Panc1 (cell line): Measurements from ENCODE around the gene KCNK10.

Experiments
- POLR2AphosphoS5 ChIP-seq: IDR thresholded peaks from 2 replicates; pipeline ENCODE4 v1.6.1; 2012; ENCODE audit warnings: mild to moderate bottlenecking, low read depth, low read length, moderate library complexity
- TF ChIP-seq, protein P1 (sequence below): fragments of 450-650 bp; IDR thresholded peaks from 2 replicates; pipeline ENCODE4 v1.5.1; 2017; ENCODE audit warnings: mild to moderate bottlenecking

DNA sequence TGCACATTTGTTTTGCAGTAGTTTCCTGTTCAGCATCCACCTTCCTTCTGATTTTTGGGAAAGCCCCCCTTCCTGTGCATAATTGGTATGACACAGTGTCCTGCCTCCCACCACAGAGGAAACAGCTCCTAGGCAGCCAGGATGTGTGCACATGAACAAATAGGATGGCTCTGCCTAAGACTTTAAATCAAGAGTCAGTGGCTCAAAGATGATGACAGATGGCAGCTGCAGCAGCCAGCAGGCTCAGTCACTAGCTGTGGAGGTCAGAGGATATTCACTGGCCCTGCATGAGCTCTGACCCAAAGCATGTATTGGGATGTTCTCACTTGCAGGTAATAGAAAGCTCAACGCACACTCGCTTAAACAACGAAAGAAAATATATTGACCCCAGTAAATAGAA, 90.3 kb downstream of the KCNK10 start:
- TF ChIP-seq, protein P1, sequence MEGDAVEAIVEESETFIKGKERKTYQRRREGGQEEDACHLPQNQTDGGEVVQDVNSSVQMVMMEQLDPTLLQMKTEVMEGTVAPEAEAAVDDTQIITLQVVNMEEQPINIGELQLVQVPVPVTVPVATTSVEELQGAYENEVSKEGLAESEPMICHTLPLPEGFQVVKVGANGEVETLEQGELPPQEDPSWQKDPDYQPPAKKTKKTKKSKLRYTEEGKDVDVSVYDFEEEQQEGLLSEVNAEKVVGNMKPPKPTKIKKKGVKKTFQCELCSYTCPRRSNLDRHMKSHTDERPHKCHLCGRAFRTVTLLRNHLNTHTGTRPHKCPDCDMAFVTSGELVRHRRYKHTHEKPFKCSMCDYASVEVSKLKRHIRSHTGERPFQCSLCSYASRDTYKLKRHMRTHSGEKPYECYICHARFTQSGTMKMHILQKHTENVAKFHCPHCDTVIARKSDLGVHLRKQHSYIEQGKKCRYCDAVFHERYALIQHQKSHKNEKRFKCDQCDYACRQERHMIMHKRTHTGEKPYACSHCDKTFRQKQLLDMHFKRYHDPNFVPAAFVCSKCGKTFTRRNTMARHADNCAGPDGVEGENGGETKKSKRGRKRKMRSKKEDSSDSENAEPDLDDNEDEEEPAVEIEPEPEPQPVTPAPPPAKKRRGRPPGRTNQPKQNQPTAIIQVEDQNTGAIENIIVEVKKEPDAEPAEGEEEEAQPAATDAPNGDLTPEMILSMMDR = no peak
- no peak for TF ChIP-seq POLR2AphosphoS5
